Body of pancreas (tissue), 4 donors: ENCODE measurements around the gene TEAD1.

Experiments used
- POLR2A ChIP-seq, 3 donors: fragments of 450-650 bp; IDR thresholded peaks; one replicate each; pipeline ENCODE4 v1.6.1; 2016; ENCODE audit warnings: antibody characterized with exemption in 3 of 3, mild to moderate bottlenecking in 2 of 3
- TF ChIP-seq, protein P1 (sequence below), 7 experiments: fragments of 450-650 bp in 4 of 7; fragments of 200-600 bp in 3 of 7; sonication (generic) in 3 of 7; IDR thresholded peaks; one replicate each; pipeline ENCODE4 v1.5.1; 2016 to 2019; ENCODE audit warnings: antibody characterized with exemption in 7 of 7

DNA sequence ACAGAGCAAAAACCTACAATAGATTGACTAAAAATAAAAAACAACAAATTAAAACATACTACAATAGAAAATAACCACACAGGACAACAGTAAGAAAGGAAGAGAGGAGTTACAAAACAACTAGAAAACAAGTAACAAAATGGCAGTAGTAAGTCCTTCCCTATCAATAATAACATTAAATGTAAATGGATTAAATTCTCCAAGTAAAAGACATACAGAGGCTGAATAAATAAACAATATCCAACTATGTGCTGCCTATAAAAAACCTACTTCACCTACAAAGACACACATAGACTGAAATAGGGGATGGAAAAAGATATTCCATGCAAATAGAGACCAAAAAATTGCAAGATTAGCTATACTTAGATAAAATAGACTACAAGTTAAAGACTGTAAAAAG, 277.9 kb downstream of the TEAD1 start:
- TF ChIP-seq, protein P1, sequence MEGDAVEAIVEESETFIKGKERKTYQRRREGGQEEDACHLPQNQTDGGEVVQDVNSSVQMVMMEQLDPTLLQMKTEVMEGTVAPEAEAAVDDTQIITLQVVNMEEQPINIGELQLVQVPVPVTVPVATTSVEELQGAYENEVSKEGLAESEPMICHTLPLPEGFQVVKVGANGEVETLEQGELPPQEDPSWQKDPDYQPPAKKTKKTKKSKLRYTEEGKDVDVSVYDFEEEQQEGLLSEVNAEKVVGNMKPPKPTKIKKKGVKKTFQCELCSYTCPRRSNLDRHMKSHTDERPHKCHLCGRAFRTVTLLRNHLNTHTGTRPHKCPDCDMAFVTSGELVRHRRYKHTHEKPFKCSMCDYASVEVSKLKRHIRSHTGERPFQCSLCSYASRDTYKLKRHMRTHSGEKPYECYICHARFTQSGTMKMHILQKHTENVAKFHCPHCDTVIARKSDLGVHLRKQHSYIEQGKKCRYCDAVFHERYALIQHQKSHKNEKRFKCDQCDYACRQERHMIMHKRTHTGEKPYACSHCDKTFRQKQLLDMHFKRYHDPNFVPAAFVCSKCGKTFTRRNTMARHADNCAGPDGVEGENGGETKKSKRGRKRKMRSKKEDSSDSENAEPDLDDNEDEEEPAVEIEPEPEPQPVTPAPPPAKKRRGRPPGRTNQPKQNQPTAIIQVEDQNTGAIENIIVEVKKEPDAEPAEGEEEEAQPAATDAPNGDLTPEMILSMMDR (IDR thresholded peaks at IDR 0.05): no peak
- no peak for TF ChIP-seq POLR2A (IDR thresholded peaks at IDR 0.05)
